ENCODE data around the gene REL.
"Not testable (repeated sequence)": the region's sequence is repeated elsewhere in the genome, so short reads cannot be mapped to it uniquely, and the experiment has no call there.

Gene REL

GRCh38 chr2:60865361-60865760 lies 16.0 kb upstream of the REL start:
- not testable (repeated sequence) for H3K4me3 ChIP-seq (ENCODE audit: low read length in 2 of 2)

GRCh38 chr2:60867007-60867406 lies 14.4 kb upstream of the REL start:
- Histone ChIP-seq H3K9me3 (ENCODE audit: control insufficient read depth in 2 of 2, low read length in 2 of 2) (no peaks in the 10 kb centered on the region), H3K36me3 (ENCODE audit: control insufficient read depth in 2 of 2, insufficient read depth in 2 of 2, low read length in 2 of 2) (no peaks in the 10 kb centered on the region), H3K27me3 (ENCODE audit: control insufficient read depth in 2 of 2, insufficient read depth in 2 of 2, low read length in 2 of 2) (no peaks in the 10 kb centered on the region), H3K27ac (ENCODE audit: low read depth in 2 of 2, low read length in 2 of 2) (no peak overlapping the region), H3K4me1 (ENCODE audit: control insufficient read depth in 2 of 2, insufficient read depth in 2 of 2, low read length in 2 of 2) (peaks cover 0 to 4% of the 10 kb centered on the region in 2 donors), H3K4me3 (ENCODE audit: low read length in 2 of 2) (no peak overlapping the region), H3K9ac (ENCODE audit: low read depth in 1 of 2, low read length in 2 of 2) (no peak overlapping the region)

More at GRCh38 chr2:60865361-60865760, 16.0 kb upstream of the REL start:
- not testable (repeated sequence) for H3K9ac ChIP-seq (ENCODE audit: low read depth in 1 of 2, low read length in 2 of 2); H3K9me3 ChIP-seq (ENCODE audit: control insufficient read depth in 2 of 2, low read length in 2 of 2); H3K4me1 ChIP-seq (ENCODE audit: control insufficient read depth in 2 of 2, insufficient read depth in 2 of 2, low read length in 2 of 2); H3K27me3 ChIP-seq (ENCODE audit: control insufficient read depth in 2 of 2, insufficient read depth in 2 of 2, low read length in 2 of 2); H3K36me3 ChIP-seq (ENCODE audit: control insufficient read depth in 2 of 2, insufficient read depth in 2 of 2, low read length in 2 of 2); H3K27ac ChIP-seq (ENCODE audit: low read depth in 2 of 2, low read length in 2 of 2)

GRCh38 chr2:60867848-60868247 lies 13.5 kb upstream of the REL start:
- Histone ChIP-seq H3K9me3 (ENCODE audit: control insufficient read depth in 2 of 2, low read length in 2 of 2) (no peaks in the 10 kb centered on the region), H3K27me3 (ENCODE audit: control insufficient read depth in 2 of 2, insufficient read depth in 2 of 2, low read length in 2 of 2) (no peaks in the 10 kb centered on the region), H3K4me3 (ENCODE audit: low read length in 2 of 2) (no peak overlapping the region), H3K36me3 (ENCODE audit: control insufficient read depth in 2 of 2, insufficient read depth in 2 of 2, low read length in 2 of 2) (no peaks in the 10 kb centered on the region), H3K4me1 (ENCODE audit: control insufficient read depth in 2 of 2, insufficient read depth in 2 of 2, low read length in 2 of 2) (peaks cover 0 to 4% of the 10 kb centered on the region in 2 donors), H3K27ac (ENCODE audit: low read depth in 2 of 2, low read length in 2 of 2) (peak overlapping the region in 1 of 2 donors; percentile 39), H3K9ac (ENCODE audit: low read depth in 1 of 2, low read length in 2 of 2) (no peak overlapping the region)

- Histone ChIP-seq H3K36me3 (ENCODE audit: control insufficient read depth in 2 of 2, insufficient read depth in 2 of 2, low read length in 2 of 2) (no peaks in the 10 kb centered on the region), H3K9me3 (ENCODE audit: control insufficient read depth in 2 of 2, low read length in 2 of 2) (no peaks in the 10 kb centered on the region), H3K4me3 (ENCODE audit: low read length in 2 of 2) (no peak overlapping the region), H3K27ac (ENCODE audit: low read depth in 2 of 2, low read length in 2 of 2) (no peak overlapping the region), H3K9ac (ENCODE audit: low read depth in 1 of 2, low read length in 2 of 2) (no peak overlapping the region), H3K27me3 (ENCODE audit: control insufficient read depth in 2 of 2, insufficient read depth in 2 of 2, low read length in 2 of 2) (no peaks in the 10 kb centered on the region), H3K4me1 (ENCODE audit: control insufficient read depth in 2 of 2, insufficient read depth in 2 of 2, low read length in 2 of 2) (peaks cover 0 to 4% of the 10 kb centered on the region in 2 donors)
Observed at GRCh38 chr2:60868589-60869273, 12.6 kb upstream of the REL start.

- H3K27ac ChIP-seq (ENCODE audit: low read depth in 2 of 2, low read length in 2 of 2): no peak overlapping the region
- no peak overlapping the region for H3K4me3 ChIP-seq (ENCODE audit: low read length in 2 of 2)
- H3K4me1 ChIP-seq (ENCODE audit: control insufficient read depth in 2 of 2, insufficient read depth in 2 of 2, low read length in 2 of 2): peaks cover 0 to 4% of the 10 kb centered on the region in 2 donors
- no peaks in the 10 kb centered on the region for H3K9me3 ChIP-seq (ENCODE audit: control insufficient read depth in 2 of 2, low read length in 2 of 2)
- no peak overlapping the region for H3K9ac ChIP-seq (ENCODE audit: low read depth in 1 of 2, low read length in 2 of 2)
- H3K27me3 ChIP-seq (ENCODE audit: control insufficient read depth in 2 of 2, insufficient read depth in 2 of 2, low read length in 2 of 2): no peaks in the 10 kb centered on the region
- H3K36me3 ChIP-seq (ENCODE audit: control insufficient read depth in 2 of 2, insufficient read depth in 2 of 2, low read length in 2 of 2): no peaks in the 10 kb centered on the region
Observed at GRCh38 chr2:60872510-60872928, 8.9 kb upstream of the REL start.

- Histone ChIP-seq H3K4me3 (ENCODE audit: low read length in 2 of 2) (no peak overlapping the region), H3K9me3 (ENCODE audit: control insufficient read depth in 2 of 2, low read length in 2 of 2) (no peaks in the 10 kb centered on the region), H3K27ac (ENCODE audit: low read depth in 2 of 2, low read length in 2 of 2) (no peak overlapping the region), H3K36me3 (ENCODE audit: control insufficient read depth in 2 of 2, insufficient read depth in 2 of 2, low read length in 2 of 2) (no peaks in the 10 kb centered on the region), H3K4me1 (ENCODE audit: control insufficient read depth in 2 of 2, insufficient read depth in 2 of 2, low read length in 2 of 2) (peaks cover 0 to 2% of the 10 kb centered on the region in 2 donors), H3K9ac (ENCODE audit: low read depth in 1 of 2, low read length in 2 of 2) (no peak overlapping the region), H3K27me3 (ENCODE audit: control insufficient read depth in 2 of 2, insufficient read depth in 2 of 2, low read length in 2 of 2) (no peaks in the 10 kb centered on the region)
Observed at GRCh38 chr2:60873381-60873780, 8.0 kb upstream of the REL start.

GRCh38 chr2:60875520-60875919 lies 5.9 kb upstream of the REL start:
- Histone ChIP-seq H3K36me3 (ENCODE audit: control insufficient read depth in 2 of 2, insufficient read depth in 2 of 2, low read length in 2 of 2) (no peaks in the 10 kb centered on the region), H3K9ac (ENCODE audit: low read depth in 1 of 2, low read length in 2 of 2) (no peak overlapping the region), H3K27ac (ENCODE audit: low read depth in 2 of 2, low read length in 2 of 2) (no peak overlapping the region), H3K27me3 (ENCODE audit: control insufficient read depth in 2 of 2, insufficient read depth in 2 of 2, low read length in 2 of 2) (no peaks in the 10 kb centered on the region), H3K9me3 (ENCODE audit: control insufficient read depth in 2 of 2, low read length in 2 of 2) (no peaks in the 10 kb centered on the region), H3K4me3 (ENCODE audit: low read length in 2 of 2) (no peak overlapping the region), H3K4me1 (ENCODE audit: control insufficient read depth in 2 of 2, insufficient read depth in 2 of 2, low read length in 2 of 2) (no peaks in the 10 kb centered on the region)

- peaks cover 9% of the 10 kb centered on the region in 2 donors for H3K4me1 ChIP-seq (ENCODE audit: control insufficient read depth in 2 of 2, insufficient read depth in 2 of 2, low read length in 2 of 2)
Observed at GRCh38 chr2:60880643-60881046, 729 bp upstream of the REL start.

GRCh38 chr2:60882971-60883753 lies 1.8 kb downstream of the REL start:
- Histone ChIP-seq H3K9ac (ENCODE audit: low read depth in 1 of 2, low read length in 2 of 2) (peak overlapping the region; percentile 95 to 100), H3K27me3 (ENCODE audit: control insufficient read depth in 2 of 2, insufficient read depth in 2 of 2, low read length in 2 of 2) (no peaks in the 10 kb centered on the region), H3K9me3 (ENCODE audit: control insufficient read depth in 2 of 2, low read length in 2 of 2) (no peaks in the 10 kb centered on the region), H3K4me3 (ENCODE audit: low read length in 2 of 2) (peak overlapping the region; percentile 83 to 97), H3K27ac (ENCODE audit: low read depth in 2 of 2, low read length in 2 of 2) (peak overlapping the region; percentile 97 to 99), H3K4me1 (ENCODE audit: control insufficient read depth in 2 of 2, insufficient read depth in 2 of 2, low read length in 2 of 2) (peaks cover 9 to 11% of the 10 kb centered on the region in 2 donors), H3K36me3 (ENCODE audit: control insufficient read depth in 2 of 2, insufficient read depth in 2 of 2, low read length in 2 of 2) (no peaks in the 10 kb centered on the region)

More at GRCh38 chr2:60880643-60881046, 729 bp upstream of the REL start:
- Histone ChIP-seq H3K36me3 (ENCODE audit: control insufficient read depth in 2 of 2, insufficient read depth in 2 of 2, low read length in 2 of 2) (no peaks in the 10 kb centered on the region), H3K27me3 (ENCODE audit: control insufficient read depth in 2 of 2, insufficient read depth in 2 of 2, low read length in 2 of 2) (no peaks in the 10 kb centered on the region), H3K9me3 (ENCODE audit: control insufficient read depth in 2 of 2, low read length in 2 of 2) (no peaks in the 10 kb centered on the region), H3K27ac (ENCODE audit: low read depth in 2 of 2, low read length in 2 of 2) (peak overlapping the region; percentile 97 to 99), H3K4me3 (ENCODE audit: low read length in 2 of 2) (peak overlapping the region; percentile 81 to 97), H3K9ac (ENCODE audit: low read depth in 1 of 2, low read length in 2 of 2) (peak overlapping the region; percentile 87 to 100)

GRCh38 chr2:60883896-60884295 lies 2.5 kb downstream of the REL start:
- H3K9me3 ChIP-seq (ENCODE audit: control insufficient read depth in 2 of 2, low read length in 2 of 2): no peaks in the 10 kb centered on the region
- peak overlapping the region; percentile 95 to 100 for H3K9ac ChIP-seq (ENCODE audit: low read depth in 1 of 2, low read length in 2 of 2)
- peak overlapping the region; percentile 97 to 99 for H3K27ac ChIP-seq (ENCODE audit: low read depth in 2 of 2, low read length in 2 of 2)
- H3K4me3 ChIP-seq (ENCODE audit: low read length in 2 of 2): peak overlapping the region; percentile 83 to 97
- H3K36me3 ChIP-seq (ENCODE audit: control insufficient read depth in 2 of 2, insufficient read depth in 2 of 2, low read length in 2 of 2): no peaks in the 10 kb centered on the region
- no peaks in the 10 kb centered on the region for H3K27me3 ChIP-seq (ENCODE audit: control insufficient read depth in 2 of 2, insufficient read depth in 2 of 2, low read length in 2 of 2)
- H3K4me1 ChIP-seq (ENCODE audit: control insufficient read depth in 2 of 2, insufficient read depth in 2 of 2, low read length in 2 of 2): peaks cover 9 to 11% of the 10 kb centered on the region in 2 donors
